Pancreas (tissue), 10 donors: Measurements from ENCODE around the gene RTN4R. TPM values are rescaled to one million over a fixed set of nuclear protein-coding genes. Genes with fewer than 3 reads are reported as not detected.

Experiments used
- ATAC-seq, 4 donors: fragments of 200-7000 bp; cut with Tn5 transposase; one replicate each; pipeline versions ENCODE4 v1.8.0 to v1.9.1; 2020; ENCODE audit warnings: mild to moderate bottlenecking in 4 of 4, moderate library complexity in 4 of 4
- DNase-seq, 6 donors: peaks; one replicate each; pipeline ENCODE4 v3.0.0-alpha.2; 2020
- FAIRE-seq: peaks from 2 replicates; lab custom pipeline; 2012; peaks lifted over from hg19 to GRCh38; lab: Jason Lieb, UNC
- H3K27ac ChIP-seq, 4 donors: fragments of 200-600 bp; sonication (generic); 1 replicate in 3 of 4; 2 replicates in 1 of 4; pipeline versions ENCODE4 v1.5.0 to v1.8.0; 2020
- H3K27me3 ChIP-seq, 4 donors: fragments of 200-600 bp; one replicate each; pipeline ENCODE4 v1.8.0; 2021
- H3K36me3 ChIP-seq, 3 donors: fragments of 200-600 bp; sonication (generic) in 1 of 3; one replicate each; pipeline versions ENCODE4 v1.5.0 to v1.8.0; 2020 to 2021
- H3K4me1 ChIP-seq, 3 donors: fragments of 200-600 bp; one replicate each; pipeline ENCODE4 v1.8.0; 2021
- H3K4me3 ChIP-seq, 4 donors: fragments of 200-600 bp; sonication (generic) in 2 of 4; one replicate each; pipeline versions ENCODE4 v1.5.0 to v1.8.0; 2020 to 2021
- H3K9me3 ChIP-seq, 4 donors: fragments of 200-600 bp; one replicate each; pipeline ENCODE4 v1.8.0; 2021
- CTCF ChIP-seq, 4 donors: fragments of 200-600 bp; sonication (generic) in 3 of 4; IDR thresholded peaks; one replicate each; pipeline versions ENCODE4 v1.5.0 to v1.8.0; 2021; ENCODE audit warnings: antibody characterized with exemption in 4 of 4
- WGBS, 2 donors: extraction: QIAGEN DNeasy Blood & Tissue Kit; methylation state at CpG; one replicate each; pipeline ENCODE4 v1.1.7; 2013; 5-methylcytosine and 5-hydroxymethylcytosine counted together
- intact Hi-C, 3 donors: fragments of 100-400 bp; cut with DNase I; formaldehyde crosslinking; loops; one replicate each; pipeline versions ENCODE4 v1.11.1 to v1.14.2; 2022
- polyA plus RNA-seq, 2 donors: library from polyadenylated mRNA; stranded (reverse); fragments of 200-250 nt; gene quantifications; one replicate each; pipeline ENCODE4 v1.2.3, GENCODE V29; 2013
- total RNA-seq, 6 donors: library from RNA; stranded (reverse); fragmentation: NEBNext Ultra II Directional in 4 of 6; extraction: Animal tissue kit (Norgen Biotek cat#: 25700) in 4 of 6; gene quantifications; one replicate each; pipeline versions ENCODE4 v1.2.1 to v1.2.4, GENCODE V29; 2021 to 2023
- donor health status: healthy with polysubstance abuse.
- donor health status: DM: no; HTN: no; CAD: no; lungs with moderate emphysema.
- donor health status: DM: no; HTN: no; CAD: no.
- donor health status: control.
- donor health status: control.
- donor health status: Bipolar disorder and iron deficiency.
- donor health status: DM: yes; HTN: yes; CAD: no.
- donor health status: DM: no; HTN: no; CAD: no.
- donor health status: DM: no; HTN: no; CAD: no.
- donor health status: DM: yes; HTN: yes; CAD: no.

Gene RTN4R
- total and polyA plus RNA-seq, 8 donors = 0.88 to 7.4 (median 1.7) TPM

GRCh38 chr22:20233351-20234313 is 34.5 kb downstream of the RTN4R start:
- Histone ChIP-seq H3K36me3 (no peaks in the 10 kb centered on the region), H3K27ac (no peak overlapping the region), H3K4me3 (no peak overlapping the region), H3K4me1 (peaks cover 13 to 20% (median 19%) of the 10 kb centered on the region in 3 donors), H3K27me3 (no peaks in the 10 kb centered on the region), H3K9me3 (no peaks in the 10 kb centered on the region)
- no peak for TF ChIP-seq CTCF (IDR thresholded peaks at IDR 0.05)
- 89 to 94% methylated on average over 12 to 13 of the region's 13 CpGs for WGBS, 2 donors
- no peak for FAIRE-seq
- no peak for ATAC-seq
- intact Hi-C loops = loop anchor here in 1 of 3 donors (10.0 kb wide), 1 partner anchor 79 kb away; the partner anchor contains the start of gene CCDC188
- DNase-seq = no peak

GRCh38 chr22:20232781-20233180 is 35.3 kb downstream of the RTN4R start:
- Histone ChIP-seq H3K27ac (no peak overlapping the region), H3K4me1 (peaks cover 13 to 28% (median 27%) of the 10 kb centered on the region in 3 donors), H3K27me3 (no peaks in the 10 kb centered on the region), H3K4me3 (no peak overlapping the region), H3K9me3 (no peaks in the 10 kb centered on the region), H3K36me3 (no peaks in the 10 kb centered on the region)
- ATAC-seq = no peak
- DNase-seq = no peak
- intact Hi-C loops = loop anchor here in 1 of 3 donors (10.0 kb wide), 1 partner anchor 78 kb away; the partner anchor contains the start of gene CCDC188
- TF ChIP-seq CTCF (IDR thresholded peaks at IDR 0.05) = no peak
- WGBS, 2 donors = 33 to 42% methylated on average over 9 of the region's 9 CpGs
- FAIRE-seq = no peak

GRCh38 chr22:20232237-20232598 is 35.9 kb downstream of the RTN4R start:
- no peaks in the 10 kb centered on the region for H3K36me3 ChIP-seq
- intact Hi-C loops = loop anchor here in 1 of 3 donors (10.0 kb wide), 1 partner anchor 77 kb away; the partner anchor contains the start of gene CCDC188
- no peak for FAIRE-seq
- DNase-seq = no peak
- H3K4me3 ChIP-seq = no peak overlapping the region
- H3K9me3 ChIP-seq = no peaks in the 10 kb centered on the region
- no peak for TF ChIP-seq CTCF (IDR thresholded peaks at IDR 0.05)
- ATAC-seq = no peak
- 93 to 98% methylated on average over 6 of the region's 6 CpGs for WGBS, 2 donors
- H3K4me1 ChIP-seq = peaks cover 13 to 31% (median 27%) of the 10 kb centered on the region in 3 donors
- no peaks in the 10 kb centered on the region for H3K27me3 ChIP-seq
- no peak overlapping the region for H3K27ac ChIP-seq

- no peak for DNase-seq
- intact Hi-C loops = loop anchor here in 1 of 3 donors (10.0 kb wide), 1 partner anchor 77 kb away; the partner anchor contains the start of gene CCDC188
- no peak for ATAC-seq
- Histone ChIP-seq H3K36me3 (no peaks in the 10 kb centered on the region), H3K9me3 (no peaks in the 10 kb centered on the region), H3K4me3 (no peak overlapping the region), H3K4me1 (peaks cover 13 to 31% (median 30%) of the 10 kb centered on the region in 3 donors), H3K27ac (no peak overlapping the region), H3K27me3 (no peaks in the 10 kb centered on the region)
- 86 to 90% methylated on average over 17 of the region's 17 CpGs for WGBS, 2 donors
- TF ChIP-seq CTCF (IDR thresholded peaks at IDR 0.05) = no peak
- FAIRE-seq = no peak
Measured at GRCh38 chr22:20231514-20232236, 36.4 kb downstream of the RTN4R start.
